Measurements from ENCODE around the gene MOG.

MOG gene

GRCh38 chr6:29675561-29675960 lies 18.7 kb downstream of the MOG start:
- no peak for DNase-seq (ENCODE audit: low read depth in 2 of 3, low spot score in 1 of 3)

- DNase-seq (ENCODE audit: low read depth in 2 of 3, low spot score in 1 of 3) = no peak
Measured at GRCh38 chr6:29676981-29677601, 20.2 kb downstream of the MOG start.

DNA sequence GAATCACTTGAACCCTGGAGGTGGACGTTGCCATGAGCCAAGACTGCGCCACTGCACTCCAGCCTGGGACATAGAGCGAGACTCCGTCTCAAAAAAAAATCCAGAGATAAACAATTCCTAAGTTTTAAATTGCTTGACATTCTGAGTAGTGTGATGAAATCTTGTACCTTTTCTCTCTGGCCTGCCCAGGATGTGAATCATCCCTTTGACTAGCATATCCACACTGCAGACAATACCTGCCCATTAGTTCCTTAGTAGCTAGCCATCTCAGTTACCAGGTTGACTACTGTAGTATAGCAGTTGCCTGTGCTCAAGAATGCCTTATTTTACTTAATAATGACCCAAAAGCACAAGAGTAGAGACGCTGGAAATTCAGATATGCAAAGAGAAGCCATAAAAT lies 21.2 kb downstream of the MOG start:
- DNase-seq (ENCODE audit: low read depth in 2 of 3, low spot score in 1 of 3) = no peak

- DNase-seq (ENCODE audit: low read depth in 2 of 3, low spot score in 1 of 3) = no peak
Measured at GRCh38 chr6:29679962-29680361, 23.1 kb downstream of the MOG start.

GRCh38 chr6:29680416-29680815 lies 23.5 kb downstream of the MOG start:
- no peak for DNase-seq (ENCODE audit: low read depth in 2 of 3, low spot score in 1 of 3)

GRCh38 chr6:29680904-29681303 lies 24.0 kb downstream of the MOG start, which contains the start of gene ZFP57:
ZFP57 (minus strand) TSS chr6:29681152; CDS start chr6:29677003, 4,149 bp downstream.
- no peak for DNase-seq (ENCODE audit: low read depth in 2 of 3, low spot score in 1 of 3)

DNA sequence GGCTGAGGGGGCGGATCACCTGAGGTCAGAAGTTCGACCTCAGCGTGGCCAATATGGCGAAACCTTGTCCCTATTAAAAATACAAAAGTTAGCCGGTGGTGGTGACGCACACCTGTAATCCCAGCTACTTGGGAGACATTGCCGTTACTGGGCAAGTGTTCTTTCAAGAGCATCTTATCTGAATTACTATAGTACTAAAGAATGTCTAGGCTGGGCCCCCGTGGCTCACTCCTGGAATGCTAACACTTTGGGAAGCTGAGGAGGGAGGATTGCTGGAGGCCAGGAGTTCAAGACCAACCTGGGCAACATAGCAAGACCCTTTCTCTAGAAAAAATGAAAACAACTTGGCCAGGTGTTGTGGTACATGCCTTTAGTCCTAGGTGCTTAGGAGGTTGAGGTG lies 24.9 kb downstream of the MOG start:
- no peak for DNase-seq (ENCODE audit: low read depth in 2 of 3, low spot score in 1 of 3)

GRCh38 chr6:29685718-29686326 lies 28.9 kb downstream of the MOG start:
- DNase-seq (ENCODE audit: low read depth in 2 of 3, low spot score in 1 of 3) = no peak

DNA sequence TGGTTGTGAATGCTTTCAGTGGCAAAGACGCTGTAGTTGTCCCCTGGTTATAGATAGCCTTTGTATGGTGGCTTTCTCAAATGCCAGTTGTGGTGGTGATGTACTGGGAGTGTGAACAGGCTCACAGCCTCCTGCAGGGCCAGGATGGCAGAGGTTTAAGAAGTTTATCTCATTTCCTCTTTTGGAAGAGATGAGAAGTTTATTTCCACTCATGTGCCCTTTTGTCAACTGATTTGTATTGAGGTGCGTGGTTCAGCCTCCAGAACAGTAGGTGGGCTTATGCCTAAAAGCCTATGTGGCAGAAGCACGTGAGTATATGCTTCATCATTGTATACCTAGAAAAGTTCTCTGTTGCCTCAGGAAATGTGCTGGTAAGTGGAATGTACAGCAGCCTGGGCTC lies 37.7 kb downstream of the MOG start:
- DNase-seq (ENCODE audit: low read depth in 2 of 3, low spot score in 1 of 3) = no peak

DNA sequence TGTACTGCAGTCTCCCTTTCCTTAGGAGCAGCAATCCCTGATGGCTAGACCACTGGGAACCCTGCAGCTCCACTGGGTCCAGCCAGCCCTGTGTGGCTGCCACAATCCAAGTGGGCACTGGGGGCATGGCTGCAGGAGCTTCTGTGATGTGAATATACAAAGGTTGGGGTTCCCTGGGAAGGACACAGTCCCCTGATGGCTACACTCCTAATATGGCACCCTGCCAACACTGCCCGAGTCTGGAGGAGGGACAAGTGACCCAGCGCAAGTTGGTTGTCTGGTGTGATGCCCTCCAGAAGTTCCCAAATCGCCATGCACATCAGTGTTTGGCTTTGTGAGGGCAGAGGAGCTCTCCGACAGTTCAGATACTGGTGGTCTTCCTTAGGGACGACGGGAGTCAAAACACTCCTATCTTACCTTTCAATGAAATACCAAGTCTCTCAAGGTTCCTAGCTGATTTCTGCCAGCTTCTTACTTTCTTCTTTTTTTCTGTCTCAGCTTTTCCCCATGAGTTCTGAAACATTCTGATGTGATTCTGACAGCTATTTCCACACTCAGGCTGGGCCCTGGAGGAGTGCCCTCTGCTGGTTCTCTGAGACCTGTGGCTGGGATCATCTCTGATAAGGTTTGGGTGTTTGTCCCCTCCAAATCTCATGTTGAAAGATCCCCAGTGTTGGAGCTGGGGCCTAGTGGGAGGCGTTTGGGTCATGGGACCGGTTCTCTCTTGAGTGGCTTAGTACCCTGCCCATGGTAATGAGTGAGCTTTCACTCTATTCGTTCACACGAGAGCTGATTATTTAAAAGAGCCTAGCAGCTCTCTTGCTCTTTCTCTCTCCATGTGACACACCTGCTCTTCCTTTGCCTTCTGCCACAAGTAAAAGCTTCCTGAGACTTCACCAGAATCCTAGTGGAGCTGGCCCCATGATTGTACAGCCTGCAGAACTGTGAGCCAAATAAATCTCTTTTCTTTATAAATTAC lies 39.5 kb downstream of the MOG start:
- DNase-seq (ENCODE audit: low read depth in 2 of 3, low spot score in 1 of 3) = no peak

DNA sequence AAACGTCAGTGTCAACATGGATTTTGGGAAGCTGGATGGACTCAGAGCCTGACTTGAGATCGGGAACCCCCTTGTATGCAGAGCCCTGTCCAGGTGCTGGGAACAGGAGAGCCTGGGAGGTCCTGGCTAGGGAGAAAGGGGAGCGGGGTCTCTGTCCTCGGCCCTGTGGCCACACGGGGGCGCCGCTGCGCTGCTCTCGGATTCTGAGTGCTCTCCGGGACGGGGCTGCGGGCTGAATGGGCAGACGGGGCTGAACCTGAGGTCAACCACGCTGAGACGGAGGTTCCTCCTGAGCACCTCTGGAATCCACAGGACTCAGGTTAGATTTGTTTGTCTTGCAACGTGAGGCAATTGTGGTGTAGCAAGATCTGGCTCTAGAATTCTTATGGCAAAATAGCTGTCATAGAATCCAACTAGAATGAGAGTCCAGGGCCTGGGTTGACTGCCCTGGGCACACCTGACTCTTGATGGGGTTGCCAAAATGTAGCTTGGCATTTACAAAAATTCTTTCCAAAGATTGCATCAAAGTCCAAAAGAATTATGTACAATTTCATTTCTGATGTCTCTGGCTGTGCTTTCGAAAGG lies 45.7 kb downstream of the MOG start:
- DNase-seq (ENCODE audit: low read depth in 2 of 3, low spot score in 1 of 3) = peak; percentile 44 to 85 (median 76)

DNA sequence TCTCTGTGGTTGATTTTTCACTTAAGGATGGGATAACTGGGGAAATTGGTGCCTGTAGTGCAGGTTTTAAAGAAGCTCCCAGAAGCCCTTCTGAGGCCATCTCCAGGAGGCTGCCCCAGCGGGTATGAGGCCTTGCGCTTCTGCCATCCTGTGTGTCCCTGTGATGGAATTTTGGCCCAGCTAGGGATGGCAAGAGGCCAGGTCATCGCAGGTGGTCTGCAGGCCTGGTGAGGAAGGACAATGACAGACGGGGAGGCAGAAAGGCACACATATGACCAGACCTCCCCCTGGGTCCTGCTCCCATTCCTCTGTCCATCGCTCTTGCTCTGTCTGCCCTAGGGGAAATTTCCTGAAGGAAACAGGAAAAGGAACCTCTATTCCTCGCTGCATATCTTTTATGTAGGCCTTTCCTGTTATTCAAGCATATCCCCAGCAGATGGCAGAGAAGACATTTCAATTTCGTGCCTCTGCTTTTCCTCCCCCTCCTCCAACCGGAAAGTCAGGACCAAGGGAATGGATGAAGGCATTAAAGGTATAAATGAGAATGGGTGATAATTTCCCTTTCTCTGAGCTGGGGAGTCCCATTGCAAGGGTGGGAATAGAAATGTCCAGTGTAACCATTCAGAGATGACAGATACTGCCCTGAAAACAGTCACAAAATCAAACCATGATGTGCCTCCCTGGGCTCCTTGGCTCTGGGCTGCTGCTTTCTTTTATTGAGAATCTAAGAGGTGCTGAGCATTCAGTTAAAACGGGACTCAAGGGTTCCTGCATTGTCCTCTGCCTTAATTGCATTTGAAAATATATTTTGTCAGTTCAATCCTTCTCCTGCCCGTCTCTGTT lies 48.7 kb downstream of the MOG start:
- no peak for DNase-seq (ENCODE audit: low read depth in 2 of 3, low spot score in 1 of 3)

- peak in 2 of 3 donors; percentile 20 to 30 for DNase-seq (ENCODE audit: low read depth in 2 of 3, low spot score in 1 of 3)
Measured at GRCh38 chr6:29708432-29709179, 51.7 kb downstream of the MOG start.

DNA sequence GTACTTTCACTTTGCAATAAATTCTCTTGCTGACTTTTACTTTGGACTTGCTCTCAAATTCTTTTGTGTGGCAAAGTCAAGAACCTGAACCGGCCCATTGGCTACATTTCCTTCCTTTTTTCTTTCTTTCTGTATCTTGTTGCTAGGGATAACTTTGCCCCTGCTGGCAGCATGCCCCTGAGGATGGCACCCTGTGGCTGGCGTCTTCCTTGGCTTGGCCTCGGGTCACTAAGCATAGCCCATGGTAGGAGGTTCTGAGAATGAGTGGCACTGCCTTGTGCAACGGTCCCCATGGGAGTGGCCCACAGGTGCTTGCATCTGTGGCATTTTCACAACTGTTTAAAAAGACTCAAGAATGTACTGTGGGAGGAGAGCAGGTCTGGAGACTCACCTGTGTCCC lies 52.3 kb downstream of the MOG start:
- no peak for DNase-seq (ENCODE audit: low read depth in 2 of 3, low spot score in 1 of 3)

- no peak for DNase-seq (ENCODE audit: low read depth in 2 of 3, low spot score in 1 of 3)
Measured at GRCh38 chr6:29710281-29710941, 53.5 kb downstream of the MOG start.

GRCh38 chr6:29720863-29721262 lies 64.0 kb downstream of the MOG start:
- DNase-seq (ENCODE audit: low read depth in 2 of 3, low spot score in 1 of 3) = no peak
